A172 (cell line): Measurements from ENCODE around the gene TIMP2. TPM values are rescaled to one million over a fixed set of nuclear protein-coding genes. Genes with fewer than 3 reads are reported as not detected.
A peak's percentile ranks its signal among the peaks of the same experiment; 100 is the strongest.
"Not testable (repeated sequence)": the region's sequence is repeated elsewhere in the genome, so short reads cannot be mapped to it uniquely, and the experiment has no call there.

Experiments
- DNase-seq: peaks from one replicate; pipeline ENCODE4 v3.0.0-alpha.2; 2015; ENCODE audit warnings: low spot score
- total RNA-seq: library from RNA; depleted of rRNA; stranded (reverse); fragments of >200 nt; shearing (Covaris generic); gene quantifications from 2 replicates; pipeline ENCODE4 v1.2.3, GENCODE V29; 2014

The TIMP2 gene
- total RNA-seq, 1 experiment from 2014 or later = 257 TPM

DNA sequence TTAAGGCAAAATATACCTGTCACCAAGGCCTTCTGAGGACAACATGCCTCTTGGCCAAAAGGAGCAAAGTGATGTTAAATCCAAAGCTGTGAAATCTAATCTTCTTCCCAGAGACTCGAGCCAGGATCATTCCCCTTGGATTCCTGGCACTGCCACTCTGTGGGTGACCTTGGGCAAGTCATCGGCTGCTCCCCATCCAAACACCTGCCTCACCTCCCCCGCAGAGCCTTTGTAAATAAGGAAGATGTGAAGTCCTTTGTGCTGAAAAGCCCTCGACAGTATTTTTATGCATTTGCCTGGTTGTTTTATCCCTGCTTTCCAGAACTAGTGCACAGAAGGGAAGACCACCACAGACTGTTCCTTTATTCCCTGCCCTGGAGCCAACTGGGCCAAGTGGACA lies 16.8 kb downstream of the TIMP2 start:
- no peak for DNase-seq

DNA sequence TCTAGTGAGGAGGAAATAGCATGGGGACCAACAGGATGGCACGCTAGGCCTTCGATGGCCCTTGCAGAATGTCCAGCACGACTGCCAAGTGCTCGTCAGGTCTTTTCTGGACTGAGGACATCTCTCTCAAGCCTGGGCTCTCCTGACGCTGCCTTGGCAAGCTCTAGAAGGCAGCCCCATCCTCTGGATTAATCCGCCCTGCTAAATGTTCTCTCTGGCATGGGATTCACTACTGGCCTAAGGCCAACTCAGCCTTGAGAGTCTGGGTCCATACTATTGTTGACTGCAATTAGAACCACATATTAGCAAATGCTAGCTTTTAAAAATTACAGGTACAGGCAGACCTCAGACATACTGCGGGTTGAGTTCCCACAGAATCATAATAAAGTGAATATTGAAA lies 19.6 kb downstream of the TIMP2 start:
- no peak for DNase-seq

GRCh38 chr17:78905116-78905515 lies 20.1 kb downstream of the TIMP2 start:
- no peak for DNase-seq

DNA sequence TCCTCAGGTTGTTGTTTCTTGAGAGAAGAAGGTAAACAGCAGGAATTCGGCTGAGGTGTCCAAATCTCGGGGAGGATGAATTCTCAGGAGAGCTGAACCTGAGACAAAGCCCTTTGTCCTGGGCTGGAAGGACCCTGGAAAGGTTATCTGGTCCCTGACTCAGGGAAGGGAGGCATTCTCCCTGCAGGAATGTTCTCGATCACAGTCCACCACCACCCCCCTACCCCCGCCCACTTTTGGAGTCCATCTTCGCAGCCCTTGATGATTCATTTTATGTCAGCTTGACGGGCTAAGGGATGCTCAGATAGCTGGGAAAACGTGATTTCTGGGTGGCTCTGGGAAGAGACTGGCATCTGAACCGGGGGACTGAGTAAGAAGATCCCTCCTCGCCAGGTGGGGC lies 20.8 kb downstream of the TIMP2 start:
- peak; percentile 37 for DNase-seq

- DNase-seq = peak; percentile 47
Measured at GRCh38 chr17:78903101-78903779, 21.9 kb downstream of the TIMP2 start, which contains the start of gene CEP295NL. Gene CEP295NL, minus strand, starts transcription at chr17:78903201. Its CDS starts 1,373 bp downstream, at chr17:78901828.

- not testable (repeated sequence) for DNase-seq
Measured at GRCh38 chr17:78902231-78902630, 23.0 kb downstream of the TIMP2 start.

DNA sequence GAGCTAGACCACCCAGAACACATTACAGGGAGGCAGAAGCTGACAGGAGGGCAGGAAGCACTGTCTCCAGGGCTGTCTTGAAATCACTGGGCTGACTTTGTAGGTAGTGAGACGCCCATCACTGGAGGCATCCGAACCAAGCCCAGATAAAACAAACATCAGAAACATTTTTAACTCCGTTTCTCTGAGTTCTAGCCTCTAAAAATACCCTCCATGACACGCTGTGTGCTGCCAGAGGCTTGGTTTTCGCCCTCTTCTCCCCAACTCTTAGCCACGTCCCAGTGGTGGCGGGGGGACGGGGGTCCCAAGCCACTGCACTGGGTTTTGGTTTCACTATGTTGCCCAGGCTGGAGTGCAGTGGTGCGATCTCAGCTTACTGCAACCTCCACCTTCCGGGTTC lies 23.4 kb downstream of the TIMP2 start:
- no peak for DNase-seq

DNA sequence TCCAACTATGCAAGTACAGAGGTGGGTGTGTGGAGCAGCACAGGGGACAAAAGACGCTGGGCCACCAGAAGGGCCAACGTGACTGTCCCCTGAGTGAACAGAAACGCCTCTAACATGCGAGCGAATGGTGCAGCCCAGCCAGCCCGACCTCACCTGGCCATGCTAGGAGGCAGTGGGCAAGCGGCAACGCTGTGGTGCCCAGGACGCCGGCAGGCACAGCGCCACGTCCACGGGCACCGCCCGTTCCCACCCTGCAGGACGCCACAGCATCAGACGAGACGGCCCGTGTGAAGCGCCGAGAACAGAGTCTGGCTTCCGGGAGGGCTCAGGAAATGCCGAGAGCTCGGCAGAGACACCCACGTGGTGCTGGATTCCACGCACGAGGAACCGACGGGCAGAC lies 24.4 kb downstream of the TIMP2 start:
- DNase-seq = no peak

DNA sequence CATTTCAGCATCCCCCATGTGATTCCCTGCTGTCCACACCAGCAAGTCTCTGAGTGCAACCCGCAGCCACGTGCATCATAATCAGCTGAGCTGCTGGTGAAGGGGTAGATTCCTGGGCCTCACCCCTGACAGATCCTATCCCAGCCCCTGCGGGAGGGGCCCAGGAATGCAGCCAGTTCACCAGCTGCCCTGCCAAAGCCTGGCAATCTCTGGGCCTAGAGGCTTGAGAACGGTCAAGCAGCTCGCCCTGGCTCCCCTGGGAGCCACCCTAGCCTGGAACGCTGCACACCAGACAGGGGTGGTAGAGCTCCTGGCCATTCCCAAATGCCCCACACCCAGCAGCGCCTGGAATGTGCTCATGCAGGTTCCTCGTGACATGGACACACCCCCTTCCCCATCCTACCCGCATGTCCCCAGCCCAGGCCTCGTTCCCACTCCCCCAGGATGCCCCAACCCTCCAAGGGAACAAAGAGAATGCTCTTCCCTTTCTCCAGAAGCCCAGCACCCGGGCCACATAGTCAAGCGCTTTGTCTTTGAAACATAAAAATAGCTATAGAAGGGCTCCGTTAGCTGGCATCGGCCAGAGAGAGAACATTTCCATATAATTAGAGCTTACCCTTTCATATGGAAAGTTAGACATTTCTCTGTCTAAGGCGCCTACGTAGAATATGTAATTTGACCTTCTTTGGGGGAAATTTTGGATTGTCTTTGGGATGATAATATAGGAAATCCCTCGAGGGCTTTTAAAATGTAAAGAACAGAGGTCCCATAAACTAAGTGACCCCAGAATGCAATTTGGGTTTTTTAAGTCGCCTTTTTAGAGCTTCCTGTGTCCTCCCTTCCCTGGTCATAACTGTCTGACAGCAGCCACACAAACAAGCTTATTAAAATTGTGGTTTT lies 25.6 kb downstream of the TIMP2 start:
- peak; percentile 76 for DNase-seq

- no peak for DNase-seq
Measured at GRCh38 chr17:78898947-78899346, 26.2 kb downstream of the TIMP2 start.

- no peak for DNase-seq
Measured at GRCh38 chr17:78898075-78898836, 26.9 kb downstream of the TIMP2 start.

- no peak for DNase-seq
Measured at GRCh38 chr17:78897664-78898047, 27.5 kb downstream of the TIMP2 start.

- no peak for DNase-seq
Measured at GRCh38 chr17:78896834-78897663, 28.1 kb downstream of the TIMP2 start.

DNA sequence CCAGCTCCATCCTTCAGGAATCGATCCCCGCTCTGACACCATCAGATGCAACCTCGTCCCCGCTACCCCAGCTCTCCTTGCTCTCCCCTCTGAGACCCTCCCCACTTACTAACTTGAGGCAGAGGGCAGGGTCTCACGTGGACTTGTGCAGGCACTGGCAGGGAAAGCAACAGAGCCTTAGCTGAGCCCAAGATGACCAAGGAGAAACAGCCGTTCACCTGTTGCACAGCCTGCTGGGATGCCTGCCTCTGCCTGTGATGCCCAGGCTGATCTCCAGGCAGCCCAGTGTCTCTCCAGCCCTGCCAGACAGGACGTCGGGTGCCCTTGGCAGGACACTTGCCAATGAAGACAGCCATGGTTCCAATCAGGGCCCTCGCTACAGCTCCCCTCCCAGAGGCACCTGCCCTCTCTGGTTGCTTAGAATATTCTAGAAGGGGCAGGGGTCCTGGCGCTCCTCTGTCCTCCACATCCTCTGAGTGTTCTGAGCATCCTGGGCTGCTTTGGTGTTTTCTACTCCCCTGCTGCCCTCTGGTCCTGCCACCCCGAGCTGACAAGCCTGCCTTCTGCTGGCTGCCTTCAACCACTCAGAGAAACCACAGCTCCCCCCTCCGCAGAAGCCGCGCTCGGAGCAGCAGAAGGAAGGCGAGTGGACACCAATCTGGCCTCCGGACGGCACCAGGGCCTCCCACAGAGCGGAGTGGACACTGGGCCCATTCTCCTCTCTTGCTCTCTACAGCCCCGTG lies 28.9 kb downstream of the TIMP2 start:
- DNase-seq = no peak

DNA sequence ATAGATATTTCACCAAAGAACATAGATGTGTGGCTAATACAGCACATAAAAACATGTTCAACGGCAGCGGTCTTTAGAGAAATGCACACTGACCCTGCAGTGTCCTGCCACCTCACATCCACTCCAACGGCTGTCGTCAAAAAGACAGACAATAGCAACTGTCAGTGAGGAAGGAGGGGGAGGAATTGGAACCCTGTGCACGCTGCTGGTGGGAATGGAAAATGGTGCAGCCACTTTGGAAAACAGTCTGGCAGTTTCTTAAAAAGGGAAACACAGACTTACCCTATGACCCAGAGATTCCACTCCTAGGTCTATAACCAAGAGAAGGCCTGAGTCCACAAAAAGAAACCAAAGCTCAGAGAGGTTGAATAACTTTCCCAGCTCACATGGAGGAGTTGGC lies 29.9 kb downstream of the TIMP2 start:
- DNase-seq = no peak

DNA sequence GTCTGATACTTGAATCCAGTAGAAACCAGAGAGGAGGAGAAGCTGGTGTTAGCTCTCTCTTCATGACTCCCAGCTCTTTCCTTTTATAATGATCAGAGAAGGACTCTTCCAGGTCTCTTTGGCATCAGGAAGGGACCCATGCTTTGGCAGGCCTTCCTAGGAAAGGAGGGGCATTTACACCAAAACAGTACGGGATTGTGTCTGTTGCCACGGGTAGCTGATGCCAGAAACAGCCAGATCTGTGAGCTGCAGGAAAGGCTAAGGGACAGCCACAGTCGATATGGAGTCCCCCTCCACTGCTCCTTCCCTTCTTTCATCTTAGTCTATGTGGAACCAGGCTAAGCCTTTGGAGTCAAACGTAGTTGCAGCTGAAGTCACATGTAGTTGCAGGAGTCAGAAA lies 31.5 kb downstream of the TIMP2 start:
- DNase-seq = no peak

DNA sequence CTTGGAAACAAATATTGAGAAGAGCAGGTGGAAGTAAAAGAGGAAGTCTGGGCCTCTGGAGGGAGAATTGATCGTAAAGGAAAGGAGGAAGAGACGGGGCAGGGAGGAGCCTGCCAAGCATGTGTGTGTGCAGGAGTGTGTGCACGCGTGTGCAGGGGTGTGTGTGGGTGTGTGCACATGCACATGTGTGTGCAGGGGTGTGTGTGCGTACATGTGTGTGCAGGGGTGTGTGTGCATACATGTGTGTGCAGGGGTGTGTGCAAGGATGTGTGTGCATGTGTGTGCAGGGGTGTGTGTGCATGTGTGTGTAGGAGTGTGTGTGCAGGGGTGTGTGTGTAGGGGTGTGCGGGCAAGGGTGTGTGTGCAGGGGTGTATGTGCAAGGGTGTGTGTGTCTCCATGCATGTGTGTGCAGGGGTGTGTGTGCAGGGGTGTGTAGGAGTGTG lies 32.2 kb downstream of the TIMP2 start:
- DNase-seq = no peak

DNA sequence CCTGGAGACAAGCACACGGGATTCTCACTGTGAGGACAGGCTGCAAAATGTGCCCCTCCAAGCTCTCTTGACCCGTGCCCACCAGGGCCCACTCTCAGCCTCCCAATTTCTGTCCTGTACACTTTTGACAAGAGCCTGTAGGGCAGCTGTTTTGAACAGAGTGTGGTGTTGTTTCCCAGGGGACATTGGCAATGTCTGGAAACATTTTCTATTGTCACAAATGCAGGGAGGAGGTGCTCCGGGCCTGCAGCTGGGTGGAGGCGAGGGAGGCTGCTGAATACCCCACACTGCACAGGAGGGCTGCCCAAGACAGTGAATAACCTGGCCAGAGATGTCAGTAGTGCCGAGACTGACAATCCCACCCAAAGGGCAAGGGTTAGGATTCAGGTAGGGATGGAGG lies 32.7 kb downstream of the TIMP2 start:
- DNase-seq = no peak

DNA sequence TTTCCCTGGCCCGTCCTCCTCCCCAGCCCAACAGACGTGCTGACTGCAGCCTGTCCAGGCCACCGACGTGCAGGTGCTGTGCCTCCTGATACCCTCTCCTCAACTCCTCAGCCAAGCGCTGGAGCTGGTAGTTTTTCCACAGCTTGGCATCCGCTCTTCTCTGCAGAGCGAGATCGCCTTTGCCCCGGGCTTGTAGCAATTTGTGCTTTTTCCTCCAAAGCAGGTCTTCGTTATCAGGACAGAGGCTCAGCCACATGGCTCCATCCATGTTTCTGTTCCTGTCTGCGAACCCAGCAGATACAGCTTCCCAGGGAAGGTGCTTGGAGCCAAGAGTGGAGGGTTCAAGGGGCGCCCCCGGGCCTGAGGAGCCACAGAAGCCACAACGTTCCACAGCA lies 33.1 kb downstream of the TIMP2 start:
- DNase-seq = no peak

- DNase-seq = no peak
Measured at GRCh38 chr17:78891406-78892061, 33.7 kb downstream of the TIMP2 start.
